Cerebellar cortex (tissue), 1 donor: Measurements from ENCODE around the gene SRGAP1.
"Not testable (repeated sequence)": the region's sequence is repeated elsewhere in the genome, so short reads cannot be mapped to it uniquely, and the experiment has no call there.

Experiments
- DNase-seq: peaks from one replicate; pipeline ENCODE4 v3.0.0-alpha.2; 2015; ENCODE audit warnings: low spot score

The SRGAP1 gene

DNA sequence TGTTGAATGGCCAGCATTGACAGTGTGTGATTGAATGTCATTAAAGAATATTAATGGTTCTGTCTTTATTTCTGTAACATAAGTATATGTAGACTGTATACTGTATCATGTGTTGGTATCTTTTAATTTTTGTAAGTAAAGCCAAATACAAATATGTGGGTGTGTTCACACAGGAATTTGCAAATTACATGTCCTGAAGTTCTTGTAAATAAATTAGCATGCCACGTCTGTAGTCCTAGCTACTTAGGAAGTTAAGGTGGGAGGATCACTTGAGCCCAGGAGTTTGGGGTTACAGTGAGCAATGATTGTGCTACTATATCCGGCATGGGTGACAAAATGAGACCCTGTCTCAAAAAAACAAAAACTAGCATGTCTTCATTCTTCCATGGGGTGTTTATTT is 278.5 kb downstream of the SRGAP1 start:
- no peak for DNase-seq

DNA sequence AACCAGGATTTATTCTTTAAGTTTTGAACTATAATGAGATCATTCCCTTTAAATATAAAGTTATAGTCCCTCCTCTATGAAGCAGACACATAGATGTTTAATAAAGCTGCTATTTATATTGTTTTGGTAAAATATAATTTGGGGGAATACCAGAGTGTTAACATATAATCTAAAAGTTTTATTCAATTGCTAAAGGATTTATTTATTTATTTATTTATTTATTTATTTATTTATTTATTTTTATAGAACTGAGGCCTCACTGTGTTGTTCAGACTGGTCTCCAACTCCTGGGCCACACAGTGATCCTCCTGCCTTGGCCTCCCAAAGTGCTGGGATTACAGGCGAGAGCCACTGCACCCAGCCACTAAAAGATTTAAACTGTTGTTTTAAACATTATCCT is 278.9 kb downstream of the SRGAP1 start:
- DNase-seq = no peak

DNA sequence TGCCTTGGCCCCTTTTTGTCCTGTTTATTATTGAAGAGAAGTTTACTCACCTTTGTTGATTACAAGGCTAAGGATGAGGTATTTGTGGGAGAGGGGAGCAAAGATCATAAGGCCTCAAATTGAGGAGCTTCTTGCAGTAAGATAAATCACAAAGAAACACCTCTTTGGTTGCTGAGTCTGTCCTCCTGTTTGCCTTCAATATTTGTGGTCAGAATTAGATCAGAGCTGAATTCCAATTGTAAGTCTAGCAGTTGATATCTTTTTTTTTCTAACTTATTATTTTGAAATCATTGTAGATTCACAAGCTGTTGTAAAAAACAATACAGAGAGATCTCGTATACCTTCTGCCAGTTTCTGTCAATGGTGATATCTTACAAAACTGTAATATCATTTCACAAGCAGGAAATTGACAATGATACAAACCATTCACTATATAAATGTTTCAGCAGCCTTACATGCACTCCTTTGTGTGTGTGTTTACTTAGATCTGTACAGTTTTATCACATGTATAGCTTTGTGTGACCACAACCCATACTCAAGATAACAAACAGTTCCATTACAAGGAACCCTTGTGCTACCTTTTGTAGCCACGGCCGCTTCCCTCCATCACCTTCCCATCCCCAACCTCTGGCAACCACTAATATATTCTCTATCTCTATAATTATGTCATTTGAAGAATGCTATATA is 280.2 kb downstream of the SRGAP1 start:
- DNase-seq = no peak

DNA sequence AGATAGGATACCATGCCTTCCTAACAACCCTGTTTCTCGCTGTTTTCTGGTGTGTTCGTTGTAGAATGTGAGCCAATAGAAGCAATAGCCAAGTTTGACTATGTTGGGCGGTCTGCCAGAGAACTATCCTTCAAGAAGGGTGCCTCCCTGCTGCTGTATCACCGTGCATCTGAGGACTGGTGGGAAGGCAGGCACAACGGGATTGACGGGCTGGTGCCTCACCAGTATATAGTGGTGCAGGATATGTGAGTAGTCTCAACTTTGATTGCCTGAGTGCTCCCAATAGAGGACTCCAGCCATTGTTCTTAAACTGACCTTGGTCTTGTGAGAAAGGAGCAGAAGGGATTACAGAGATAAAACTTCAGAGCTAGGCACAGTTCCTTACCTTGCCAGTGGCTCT is 281.4 kb downstream of the SRGAP1 start:
- no peak for DNase-seq

DNA sequence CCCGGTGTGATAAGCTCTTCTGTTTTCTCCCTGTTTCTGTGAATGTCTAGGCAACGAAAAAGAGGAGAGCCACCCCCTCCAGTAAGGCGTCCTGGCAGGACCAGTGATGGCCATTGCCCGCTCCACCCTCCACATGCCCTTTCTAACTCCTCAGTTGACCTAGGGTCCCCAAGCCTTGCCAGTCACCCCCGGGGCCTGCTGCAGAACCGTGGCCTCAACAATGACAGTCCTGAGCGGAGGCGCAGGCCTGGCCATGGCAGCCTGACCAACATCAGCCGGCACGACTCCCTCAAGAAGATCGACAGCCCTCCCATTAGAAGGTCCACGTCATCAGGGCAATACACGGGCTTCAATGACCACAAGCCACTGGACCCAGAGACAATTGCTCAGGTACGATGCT is 283.3 kb downstream of the SRGAP1 start:
- DNase-seq = no peak

DNA sequence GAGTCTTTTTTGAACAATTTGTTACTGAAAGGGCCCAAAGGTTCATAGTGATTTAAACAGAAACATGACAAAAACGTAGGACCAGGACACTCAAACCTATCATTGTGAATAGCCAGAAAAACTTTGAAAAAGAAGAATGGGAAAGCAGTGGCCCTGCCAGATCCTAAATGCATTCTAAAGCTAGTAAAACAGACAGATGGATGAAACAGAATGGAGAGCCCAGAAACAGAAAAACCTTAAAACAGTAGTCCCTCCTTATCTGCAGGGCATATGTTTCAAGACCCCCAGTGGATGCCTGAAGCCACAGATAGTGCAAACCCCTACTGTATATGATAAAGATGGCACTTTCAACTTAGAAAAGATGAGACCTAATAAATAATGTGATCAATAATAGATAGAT is 283.9 kb downstream of the SRGAP1 start:
- DNase-seq = no peak

DNA sequence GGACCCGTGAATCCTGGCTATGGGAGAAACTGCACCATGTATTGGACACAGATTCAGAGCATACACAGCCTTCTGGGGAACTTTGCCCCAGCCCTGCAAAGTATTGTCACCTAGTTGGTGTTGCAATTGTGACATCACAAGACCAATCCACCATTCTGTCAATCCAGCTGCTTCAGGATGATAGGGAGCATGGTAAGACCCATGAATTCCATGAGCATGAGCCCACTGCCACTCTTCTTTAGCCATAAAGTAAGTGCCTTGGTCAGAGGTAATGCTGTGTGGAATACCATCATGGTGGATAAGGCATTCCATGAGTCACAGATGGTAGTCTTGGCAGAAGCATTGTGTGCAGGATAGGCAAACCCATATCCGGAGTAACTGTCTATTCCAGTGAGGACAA is 286.0 kb downstream of the SRGAP1 start:
- DNase-seq = not testable (repeated sequence)

DNA sequence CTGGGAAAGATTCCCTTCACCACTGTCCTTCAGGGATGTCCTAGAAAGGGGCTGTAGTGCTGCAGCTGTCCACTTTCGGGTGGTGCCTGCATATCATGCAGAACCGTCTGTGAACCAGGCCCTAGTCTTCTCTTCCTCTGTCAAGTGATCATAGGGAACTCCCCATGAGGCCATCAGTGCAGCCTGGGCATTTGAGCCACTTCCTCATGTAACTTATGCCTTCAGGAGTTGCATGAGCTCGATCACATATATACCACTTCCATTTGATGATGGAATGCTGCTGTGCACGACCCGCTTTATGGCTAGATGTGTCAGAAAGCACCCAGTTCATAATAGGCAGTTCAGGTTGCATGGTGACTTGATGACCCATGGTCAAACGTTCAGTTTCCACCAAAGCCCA is 287.0 kb downstream of the SRGAP1 start:
- not testable (repeated sequence) for DNase-seq

DNA sequence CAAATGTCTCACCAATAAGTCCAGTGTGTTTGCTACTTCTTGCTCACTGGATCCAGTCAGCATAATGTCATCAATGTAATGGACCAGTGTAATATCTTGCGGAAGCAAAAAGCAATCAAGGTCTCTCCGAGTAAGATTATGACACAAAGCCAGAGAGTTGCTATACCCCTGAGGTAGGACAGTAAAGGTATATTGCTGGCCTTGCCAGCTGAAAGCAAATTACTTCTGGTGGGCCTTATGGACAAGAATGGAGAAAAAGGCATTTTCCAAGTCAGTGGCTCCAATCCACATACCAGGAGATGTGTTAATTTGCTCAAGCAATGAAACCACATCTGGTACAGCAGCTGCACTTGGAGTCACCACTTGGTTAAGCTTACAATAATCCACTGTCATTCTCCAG is 288.2 kb downstream of the SRGAP1 start:
- DNase-seq = not testable (repeated sequence)

DNA sequence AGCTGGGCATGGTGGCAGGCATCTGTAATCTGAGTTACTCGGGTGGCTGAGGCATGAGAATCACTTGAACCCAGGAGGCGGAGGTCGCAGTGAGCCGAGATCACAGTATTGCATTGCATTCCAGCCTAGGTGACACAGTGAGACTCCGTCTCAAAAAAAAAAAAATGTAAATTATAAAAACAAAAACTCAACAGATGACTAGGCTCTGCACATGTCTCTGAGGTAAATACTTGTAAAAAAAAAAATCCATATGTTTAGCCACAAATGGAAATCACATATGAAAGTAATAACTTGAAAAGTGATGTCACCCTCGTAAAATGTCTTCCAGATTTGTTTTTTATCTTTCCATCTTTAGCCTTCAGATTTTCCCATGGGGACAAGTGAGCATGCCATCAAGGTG is 292.6 kb downstream of the SRGAP1 start:
- DNase-seq = no peak

DNA sequence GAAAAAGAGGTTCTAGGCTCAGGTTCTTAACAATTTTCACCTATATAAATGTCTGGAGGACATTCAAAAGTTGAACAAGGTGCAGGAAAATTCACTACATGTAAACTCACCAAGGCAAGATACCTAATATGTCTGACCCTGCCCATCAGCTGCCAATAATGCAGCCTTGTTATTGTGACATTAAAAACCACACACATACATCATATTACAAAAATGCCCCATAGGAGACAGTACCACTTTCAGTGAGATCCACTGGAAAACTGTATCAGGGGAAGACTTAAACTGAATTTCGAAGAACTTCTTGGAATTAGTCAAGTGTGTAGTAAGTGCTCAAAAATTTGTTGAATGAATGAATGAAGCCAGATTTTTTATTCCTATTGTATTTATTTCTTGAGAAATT is 294.5 kb downstream of the SRGAP1 start:
- DNase-seq = no peak

DNA sequence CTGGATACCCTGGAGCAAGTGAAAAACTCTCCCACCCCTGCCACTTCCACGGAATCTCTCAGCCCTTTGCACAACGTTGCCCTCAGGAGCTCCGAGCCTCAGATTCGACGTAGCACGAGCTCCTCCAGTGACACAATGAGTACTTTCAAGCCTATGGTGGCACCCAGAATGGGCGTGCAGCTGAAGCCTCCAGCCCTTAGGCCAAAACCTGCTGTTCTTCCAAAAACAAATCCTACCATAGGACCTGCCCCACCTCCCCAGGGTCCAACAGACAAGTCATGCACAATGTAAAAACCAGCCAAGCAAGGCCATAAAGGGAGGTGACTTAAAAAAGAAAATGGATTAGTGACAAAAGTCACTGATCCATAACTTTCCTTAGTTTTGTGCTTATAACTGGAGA is 297.9 kb downstream of the SRGAP1 start:
- DNase-seq = no peak

DNA sequence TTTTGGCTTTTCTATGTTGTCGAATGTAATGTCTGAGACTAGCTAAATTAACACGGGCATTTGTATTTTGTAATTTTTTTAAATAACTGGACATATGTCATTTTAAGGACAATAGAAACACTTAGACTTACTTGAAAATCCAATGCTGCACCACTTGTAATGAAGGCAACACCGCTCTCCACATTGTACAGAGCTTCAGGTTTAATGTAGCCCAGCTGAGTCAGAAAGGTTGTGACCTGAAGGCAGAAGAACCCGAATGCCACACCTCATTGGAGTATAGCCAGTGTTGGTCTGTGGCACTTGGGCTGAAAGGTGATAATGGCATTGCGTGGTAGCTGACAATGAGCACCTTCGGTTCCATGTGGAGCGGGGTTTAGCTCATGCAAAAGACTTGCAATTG is 298.3 kb downstream of the SRGAP1 start:
- no peak for DNase-seq

DNA sequence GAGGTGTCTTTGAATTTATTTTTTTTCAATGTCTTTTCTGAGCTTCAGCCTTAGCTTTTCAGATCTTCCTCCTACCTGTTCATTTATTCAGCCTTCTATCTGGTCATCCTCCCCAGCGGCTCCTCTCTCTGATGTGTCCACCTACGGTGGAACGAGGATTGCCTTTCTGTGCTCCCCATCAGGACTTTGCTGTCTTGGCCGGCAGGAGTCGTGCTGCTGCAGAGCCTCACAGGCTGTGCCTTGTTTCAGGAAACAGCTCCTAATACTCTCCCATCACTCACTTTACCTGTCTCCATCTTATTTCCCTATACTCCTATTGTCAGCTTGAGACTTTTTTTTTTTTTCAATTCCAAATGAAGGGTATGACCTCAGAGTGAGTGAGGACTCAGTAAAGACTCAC is 300.7 kb downstream of the SRGAP1 start:
- no peak for DNase-seq

DNA sequence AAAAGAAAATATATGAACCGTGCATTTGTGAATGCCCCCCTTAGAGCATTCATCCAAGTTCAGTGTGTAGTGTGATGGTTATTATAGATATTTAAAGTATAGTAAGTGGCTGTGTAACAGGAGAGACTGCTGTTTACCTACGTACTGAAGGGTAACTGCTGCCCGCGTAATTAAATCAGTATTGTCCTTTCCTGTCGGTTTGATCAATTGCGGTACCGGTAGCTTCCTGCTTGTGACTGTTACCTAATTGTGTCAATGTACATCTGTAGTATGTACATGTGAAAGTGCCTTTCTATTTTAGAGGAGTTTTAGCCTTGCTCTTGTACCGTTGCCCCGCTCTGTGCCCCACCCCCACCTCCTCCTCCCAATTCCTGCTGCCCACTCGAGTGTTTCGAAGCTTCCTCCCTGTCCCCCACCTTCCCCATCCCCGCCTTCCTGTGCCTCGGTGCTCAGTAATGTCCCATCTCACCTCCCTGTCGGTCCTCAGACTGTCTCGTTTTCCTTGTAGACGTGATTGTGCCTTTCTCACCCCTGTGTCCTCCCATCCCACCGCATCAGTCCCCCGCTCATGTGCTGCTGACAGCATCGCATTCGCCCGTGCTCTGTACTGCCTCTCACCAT is 302.6 kb downstream of the SRGAP1 start:
- DNase-seq = no peak

DNA sequence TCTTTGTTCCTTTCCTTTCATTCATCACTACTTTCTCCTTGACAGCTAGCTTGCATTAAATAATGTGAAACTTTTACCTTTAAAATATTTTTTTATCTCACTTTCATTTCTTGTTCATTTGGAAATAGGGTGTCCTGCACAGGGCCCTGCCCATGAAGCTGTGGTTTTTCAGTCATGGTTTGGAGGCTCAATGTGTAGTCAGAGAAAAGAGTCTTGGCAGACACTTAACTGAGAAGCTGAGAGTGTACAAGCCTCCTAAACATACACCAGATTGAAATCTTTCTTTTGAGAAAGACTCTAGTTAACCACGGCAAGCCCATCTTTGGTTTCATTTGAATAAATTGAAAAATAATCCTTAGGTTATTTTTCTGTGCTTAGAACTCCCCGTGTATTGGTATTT is 303.4 kb downstream of the SRGAP1 start:
- no peak for DNase-seq

DNA sequence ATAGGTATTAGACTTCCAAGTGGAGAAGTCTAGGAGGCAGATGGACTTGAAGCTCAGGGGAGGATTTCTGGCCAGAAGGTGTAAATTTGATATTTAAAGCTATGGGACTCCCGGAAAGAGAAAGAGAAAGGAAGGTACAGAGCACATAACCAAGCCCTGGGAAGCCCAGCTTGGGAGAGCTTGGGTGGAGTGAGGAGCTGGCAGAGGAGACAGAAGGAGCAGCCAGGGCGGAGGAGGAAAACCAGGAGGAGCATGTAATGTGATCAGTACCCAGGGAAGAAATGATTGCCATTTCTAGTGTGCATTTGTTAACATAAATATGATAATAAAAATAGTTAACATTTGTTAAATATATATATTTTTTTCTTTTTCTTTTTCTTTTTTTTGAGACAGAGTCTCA is 310.2 kb downstream of the SRGAP1 start:
- no peak for DNase-seq

DNA sequence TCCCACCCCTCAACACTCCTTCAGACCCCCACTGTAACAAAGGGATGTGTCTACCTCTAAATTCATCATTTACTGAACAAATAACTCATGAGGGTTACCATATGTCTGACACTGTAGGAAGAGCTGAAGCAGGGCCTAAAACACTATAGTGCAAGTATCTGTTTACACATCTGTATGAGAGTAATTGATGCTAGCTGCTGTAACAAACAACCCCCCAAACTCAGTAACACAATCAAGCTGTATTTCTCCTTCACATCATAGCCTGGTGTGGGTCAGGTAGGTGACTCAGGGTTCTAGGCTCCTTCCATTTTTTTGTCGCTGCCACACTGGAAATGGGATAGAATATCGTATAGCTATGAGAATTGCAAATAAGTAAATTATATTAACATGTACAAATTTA is 312.6 kb downstream of the SRGAP1 start:
- DNase-seq = no peak

DNA sequence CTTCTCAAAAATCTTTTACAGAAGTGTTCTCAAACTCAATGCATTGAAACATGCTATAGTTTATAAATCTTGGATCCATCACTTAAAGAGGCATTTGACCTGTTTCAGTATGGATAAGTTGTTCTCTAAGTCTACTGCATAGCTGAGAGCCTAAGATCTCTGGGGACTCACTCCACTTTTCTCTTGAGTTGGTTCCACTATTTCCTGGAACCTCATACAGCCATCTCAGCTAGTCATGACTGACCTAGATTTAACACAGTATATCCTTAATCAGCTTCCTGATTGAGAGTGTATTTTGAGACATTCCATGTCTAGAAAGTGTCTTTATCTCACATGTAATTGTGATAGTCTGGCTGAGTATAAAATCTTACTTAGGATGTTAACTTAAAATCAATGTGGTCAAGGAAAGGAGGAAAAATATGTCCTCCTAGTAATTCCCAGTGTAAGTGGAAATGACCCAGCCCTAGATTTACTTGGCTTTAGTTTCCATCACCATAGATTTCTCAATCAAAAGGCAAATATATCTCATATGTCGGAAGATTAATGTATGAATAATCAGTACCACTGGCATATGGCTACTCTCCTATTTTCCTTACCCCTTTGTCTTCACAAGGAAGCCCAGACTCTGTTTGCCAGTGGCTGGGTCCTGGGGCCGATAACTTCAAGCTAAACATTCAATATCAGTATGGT is 315.7 kb downstream of the SRGAP1 start:
- DNase-seq = no peak

DNA sequence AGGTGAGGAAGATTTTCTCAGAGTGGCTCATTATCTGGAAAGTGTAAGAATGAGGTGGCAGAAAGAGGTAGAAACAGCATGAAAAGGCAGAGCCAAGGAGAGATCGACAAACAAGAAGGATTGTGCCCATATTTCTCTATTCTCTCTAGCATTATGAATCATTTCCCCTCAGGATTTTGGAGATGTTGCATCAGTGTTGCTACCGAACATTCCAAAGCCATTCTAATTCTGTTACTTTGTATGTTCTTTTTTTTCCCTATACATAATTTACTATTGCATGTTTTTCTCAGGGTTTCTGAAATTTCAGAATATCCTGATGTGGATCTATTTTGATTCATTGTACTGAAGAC is 316.2 kb downstream of the SRGAP1 start:
- no peak for DNase-seq

DNA sequence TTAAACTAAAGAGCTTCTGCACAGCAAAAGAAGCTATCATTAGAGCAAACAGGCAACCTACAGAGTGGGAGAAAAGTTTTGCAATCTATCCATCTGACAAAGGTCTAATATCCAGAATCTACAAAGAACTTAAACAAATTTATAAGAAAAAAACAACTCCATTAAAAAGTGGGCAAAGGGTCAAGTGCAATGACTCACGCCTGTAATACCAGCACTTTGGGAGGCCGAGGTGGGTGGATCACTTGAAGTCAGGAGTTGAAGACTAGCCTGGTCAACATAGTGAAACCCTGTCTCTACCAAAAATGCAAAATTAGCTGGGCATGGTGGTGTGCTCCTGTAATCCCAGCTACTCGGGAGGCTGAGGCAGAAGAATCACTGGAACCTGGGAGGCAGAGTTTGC is 322.1 kb downstream of the SRGAP1 start:
- not testable (repeated sequence) for DNase-seq

DNA sequence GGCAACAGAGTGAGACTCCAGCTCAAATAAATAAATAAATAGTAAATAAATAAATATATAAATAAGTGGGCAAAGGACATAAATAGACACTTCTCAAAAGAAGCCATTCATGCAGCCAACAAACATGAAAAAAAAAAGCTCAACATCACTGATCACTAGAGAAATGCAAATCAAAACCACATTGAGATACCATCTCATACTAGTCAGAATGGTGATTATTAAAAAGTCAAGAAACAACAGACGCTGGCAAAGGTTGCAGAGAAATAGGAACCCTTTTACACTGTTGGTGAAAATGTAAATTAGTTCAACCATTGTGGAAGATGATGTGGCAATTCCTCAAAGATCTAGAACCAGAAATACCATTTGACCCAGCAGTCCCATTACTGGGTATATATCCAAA is 322.5 kb downstream of the SRGAP1 start:
- DNase-seq = not testable (repeated sequence)

DNA sequence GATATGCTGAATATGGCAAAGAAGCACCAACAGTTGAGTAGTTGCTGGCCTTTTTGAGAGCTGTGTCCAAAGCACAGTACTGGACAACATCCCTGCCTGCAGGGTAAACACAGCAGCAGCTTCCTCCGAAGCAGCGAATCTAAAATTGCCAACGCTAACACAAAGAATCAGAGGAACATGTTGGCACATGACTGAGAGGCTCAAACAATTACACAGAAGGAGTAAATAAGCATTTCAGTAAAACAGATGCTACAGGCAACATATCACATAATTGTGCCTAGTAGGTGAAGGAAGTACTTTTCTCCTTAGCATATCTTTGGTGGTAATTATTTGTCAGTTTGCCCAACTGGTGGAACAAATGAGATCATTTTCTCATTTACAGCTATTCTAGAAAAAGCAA is 325.5 kb downstream of the SRGAP1 start:
- DNase-seq = no peak

DNA sequence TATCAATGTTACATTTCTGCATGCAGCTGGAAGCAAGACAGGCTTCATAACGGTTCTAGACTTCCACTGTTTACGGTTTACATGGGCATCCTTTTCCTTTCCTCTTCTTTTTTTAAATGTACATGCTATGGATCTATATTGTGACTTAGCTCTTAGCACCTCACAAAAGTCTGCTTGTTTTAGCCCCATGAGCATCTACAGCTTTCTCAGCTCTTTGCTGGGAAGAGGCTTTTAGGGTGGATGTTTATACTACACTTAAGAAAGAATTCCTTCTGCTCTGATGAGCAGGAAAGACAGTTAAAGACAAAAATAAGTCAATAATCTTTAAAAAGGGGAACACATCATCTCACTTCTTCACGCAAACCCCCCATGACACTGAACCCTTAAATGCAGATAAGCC is 326.2 kb downstream of the SRGAP1 start:
- DNase-seq = no peak
